Measurements from ENCODE around the gene GPR21.

The GPR21 gene

GRCh38 chr9:123033352-123033751, at the start of gene GPR21:
GPR21 (plus strand) TSS chr9:123033667; CDS start chr9:123034567, 900 bp downstream.
- DNase-seq, result no peak

GRCh38 chr9:122986010-122986409, 47.5 kb upstream of the GPR21 start:
- DNase-seq, result no peak

- no peak for DNase-seq
Measured at GRCh38 chr9:122988141-122988540, 45.3 kb upstream of the GPR21 start.

- no peak for DNase-seq
Measured at GRCh38 chr9:122988920-122989621, 44.4 kb upstream of the GPR21 start.

GRCh38 chr9:122991370-122991830, 42.1 kb upstream of the GPR21 start:
- DNase-seq, result peak; percentile 60

- DNase-seq, result no peak
Measured at GRCh38 chr9:122996586-122996985, 36.9 kb upstream of the GPR21 start.

- DNase-seq, result no peak
Measured at GRCh38 chr9:122998448-122998847, 35.0 kb upstream of the GPR21 start.

- DNase-seq, result no peak
Measured at GRCh38 chr9:123000371-123001068, 32.9 kb upstream of the GPR21 start.

- DNase-seq, result no peak
Measured at GRCh38 chr9:123002754-123003153, 30.7 kb upstream of the GPR21 start.

GRCh38 chr9:123003466-123003865, 30.0 kb upstream of the GPR21 start:
- DNase-seq, result no peak

- DNase-seq, result no peak
Measured at GRCh38 chr9:123005964-123006363, 27.5 kb upstream of the GPR21 start.

GRCh38 chr9:123007269-123007668, 26.2 kb upstream of the GPR21 start:
- no peak for DNase-seq

GRCh38 chr9:123008909-123009308, 24.6 kb upstream of the GPR21 start:
- no peak for DNase-seq

GRCh38 chr9:123011380-123011779, 22.1 kb upstream of the GPR21 start:
- DNase-seq, result no peak

GRCh38 chr9:123011878-123012528, 21.5 kb upstream of the GPR21 start:
- DNase-seq, result no peak

GRCh38 chr9:123016631-123017030, 16.8 kb upstream of the GPR21 start:
- DNase-seq, result no peak

- no peak for DNase-seq
Measured at GRCh38 chr9:123020796-123021195, 12.7 kb upstream of the GPR21 start.

- DNase-seq, result no peak
Measured at GRCh38 chr9:123026425-123026824, 7.0 kb upstream of the GPR21 start.

GRCh38 chr9:123027517-123027916, 6.0 kb upstream of the GPR21 start:
- no peak for DNase-seq

- DNase-seq, result no peak
Measured at GRCh38 chr9:123028136-123028535, 5.3 kb upstream of the GPR21 start.

- no peak for DNase-seq
Measured at GRCh38 chr9:123028973-123029372, 4.5 kb upstream of the GPR21 start.

GRCh38 chr9:123031963-123032362, 1.5 kb upstream of the GPR21 start:
- DNase-seq, result no peak

- no peak for DNase-seq
Measured at GRCh38 chr9:123033864-123034601, 566 bp downstream of the GPR21 start.

Data from islet precursor cell (in vitro differentiated cells).